BE2C (cell line): ENCODE measurements around the gene EXT2.

Experiments used
- DNase-seq: peaks from one replicate; pipeline ENCODE4 v3.0.0-alpha.2; 2020
- H3K27me3 ChIP-seq: fragments of 250-450 bp; sonication (Bioruptor Pico); 2 replicates; pipeline ENCODE4 v1.5.1; 2020; ENCODE audit warnings: mild to moderate bottlenecking
- H3K36me3 ChIP-seq: fragments of 250-450 bp; sonication (Bioruptor Pico); 2 replicates; pipeline ENCODE4 v1.5.1; 2020; ENCODE audit warnings: mild to moderate bottlenecking
- H3K4me1 ChIP-seq: fragments of 250-450 bp; sonication (Bioruptor Pico); 2 replicates; pipeline ENCODE4 v1.5.1; 2020
- H3K4me3 ChIP-seq: 2 replicates; pipeline ENCODE4 v1.5.1; 2011; ENCODE audit warnings: low read depth, low read length
- H3K9me3 ChIP-seq: fragments of 250-450 bp; sonication (Bioruptor Pico); 2 replicates; pipeline ENCODE4 v1.5.1; 2020
- TF ChIP-seq, protein P1 (sequence below): IDR thresholded peaks from 2 replicates; pipeline ENCODE4 v1.5.1; 2012; ENCODE audit warnings: mild to moderate bottlenecking, low read depth, low read length

The EXT2 gene

GRCh38 chr11:44269369-44270351, 174.2 kb downstream of the EXT2 start:
- Histone ChIP-seq H3K27me3 (no peaks in the 10 kb centered on the region), H3K4me3 (no peak overlapping the region), H3K9me3 (no peaks in the 10 kb centered on the region), H3K36me3 (no peaks in the 10 kb centered on the region), H3K4me1 (no peaks in the 10 kb centered on the region)
- TF ChIP-seq, protein P1, sequence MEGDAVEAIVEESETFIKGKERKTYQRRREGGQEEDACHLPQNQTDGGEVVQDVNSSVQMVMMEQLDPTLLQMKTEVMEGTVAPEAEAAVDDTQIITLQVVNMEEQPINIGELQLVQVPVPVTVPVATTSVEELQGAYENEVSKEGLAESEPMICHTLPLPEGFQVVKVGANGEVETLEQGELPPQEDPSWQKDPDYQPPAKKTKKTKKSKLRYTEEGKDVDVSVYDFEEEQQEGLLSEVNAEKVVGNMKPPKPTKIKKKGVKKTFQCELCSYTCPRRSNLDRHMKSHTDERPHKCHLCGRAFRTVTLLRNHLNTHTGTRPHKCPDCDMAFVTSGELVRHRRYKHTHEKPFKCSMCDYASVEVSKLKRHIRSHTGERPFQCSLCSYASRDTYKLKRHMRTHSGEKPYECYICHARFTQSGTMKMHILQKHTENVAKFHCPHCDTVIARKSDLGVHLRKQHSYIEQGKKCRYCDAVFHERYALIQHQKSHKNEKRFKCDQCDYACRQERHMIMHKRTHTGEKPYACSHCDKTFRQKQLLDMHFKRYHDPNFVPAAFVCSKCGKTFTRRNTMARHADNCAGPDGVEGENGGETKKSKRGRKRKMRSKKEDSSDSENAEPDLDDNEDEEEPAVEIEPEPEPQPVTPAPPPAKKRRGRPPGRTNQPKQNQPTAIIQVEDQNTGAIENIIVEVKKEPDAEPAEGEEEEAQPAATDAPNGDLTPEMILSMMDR: no peak
- DNase-seq: no peak

GRCh38 chr11:44270403-44271273, 175.2 kb downstream of the EXT2 start:
- Histone ChIP-seq H3K27me3 (no peaks in the 10 kb centered on the region), H3K4me1 (no peaks in the 10 kb centered on the region), H3K4me3 (no peak overlapping the region), H3K9me3 (no peaks in the 10 kb centered on the region), H3K36me3 (no peaks in the 10 kb centered on the region)
- TF ChIP-seq, protein P1: no peak
- DNase-seq: no peak

- TF ChIP-seq, protein P1: no peak
- DNase-seq: no peak
- Histone ChIP-seq H3K4me1 (no peaks in the 10 kb centered on the region), H3K4me3 (no peak overlapping the region), H3K36me3 (no peaks in the 10 kb centered on the region), H3K9me3 (no peaks in the 10 kb centered on the region), H3K27me3 (no peaks in the 10 kb centered on the region)
Observed at GRCh38 chr11:44271286-44271685, 175.8 kb downstream of the EXT2 start.

DNA sequence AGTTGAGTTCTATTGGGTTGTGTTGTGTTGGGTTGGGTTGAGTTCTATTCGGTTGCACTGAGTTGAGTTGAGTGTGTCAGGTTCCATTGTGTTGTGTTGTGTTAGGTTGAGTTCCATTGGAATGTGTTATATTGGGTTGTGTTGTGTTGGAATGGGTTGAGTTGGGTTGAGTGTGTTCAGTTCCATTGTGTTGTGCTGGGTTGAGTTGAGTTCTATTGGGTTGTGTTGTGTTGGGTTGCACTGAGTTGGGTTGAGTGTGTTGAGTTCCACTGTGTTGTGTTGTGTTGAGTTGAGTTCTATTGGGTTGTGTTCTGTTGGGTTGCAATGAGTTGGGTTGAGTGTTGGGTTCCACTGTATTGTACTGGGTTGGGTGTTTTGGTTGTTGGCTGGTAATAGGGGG, 178.9 kb downstream of the EXT2 start:
- no peak for DNase-seq
- Histone ChIP-seq H3K27me3 (no peaks in the 10 kb centered on the region), H3K36me3 (no peaks in the 10 kb centered on the region), H3K9me3 (no peaks in the 10 kb centered on the region), H3K4me1 (no peaks in the 10 kb centered on the region), H3K4me3 (no peak overlapping the region)
- TF ChIP-seq, protein P1: no peak

GRCh38 chr11:44275241-44275640, 179.8 kb downstream of the EXT2 start:
- H3K9me3 ChIP-seq: no peaks in the 10 kb centered on the region
- H3K4me1 ChIP-seq: no peaks in the 10 kb centered on the region
- no peaks in the 10 kb centered on the region for H3K27me3 ChIP-seq
- no peak for DNase-seq
- no peaks in the 10 kb centered on the region for H3K36me3 ChIP-seq
- TF ChIP-seq, protein P1: no peak
- H3K4me3 ChIP-seq: no peak overlapping the region
